ENCODE measurements around the gene BPIFB2. TPM values are rescaled to one million over a fixed set of nuclear protein-coding genes. Genes with fewer than 3 reads are reported as not detected.

BPIFB2 gene
- total and polyA plus RNA-seq, 9 donors: 0.26 TPM; not detected in 8

GRCh38 chr20:33026779-33027759, 19.6 kb downstream of the BPIFB2 start:
- intact Hi-C loops (cut with DNase I): loop anchor here in 1 of 4 donors (5.0 kb wide), 1 partner anchor 330 kb away; no protein-coding TSS in a partner anchor
- WGBS, 3 donors: 60 to 70% (median 62%) methylated on average over 10 of the region's 10 CpGs
- no peak for TF ChIP-seq EP300 (IDR thresholded peaks at IDR 0.05)
- no peak for TF ChIP-seq POLR2A (IDR thresholded peaks at IDR 0.05)
- TF ChIP-seq CTCF (IDR thresholded peaks at IDR 0.05): no peak

DNA sequence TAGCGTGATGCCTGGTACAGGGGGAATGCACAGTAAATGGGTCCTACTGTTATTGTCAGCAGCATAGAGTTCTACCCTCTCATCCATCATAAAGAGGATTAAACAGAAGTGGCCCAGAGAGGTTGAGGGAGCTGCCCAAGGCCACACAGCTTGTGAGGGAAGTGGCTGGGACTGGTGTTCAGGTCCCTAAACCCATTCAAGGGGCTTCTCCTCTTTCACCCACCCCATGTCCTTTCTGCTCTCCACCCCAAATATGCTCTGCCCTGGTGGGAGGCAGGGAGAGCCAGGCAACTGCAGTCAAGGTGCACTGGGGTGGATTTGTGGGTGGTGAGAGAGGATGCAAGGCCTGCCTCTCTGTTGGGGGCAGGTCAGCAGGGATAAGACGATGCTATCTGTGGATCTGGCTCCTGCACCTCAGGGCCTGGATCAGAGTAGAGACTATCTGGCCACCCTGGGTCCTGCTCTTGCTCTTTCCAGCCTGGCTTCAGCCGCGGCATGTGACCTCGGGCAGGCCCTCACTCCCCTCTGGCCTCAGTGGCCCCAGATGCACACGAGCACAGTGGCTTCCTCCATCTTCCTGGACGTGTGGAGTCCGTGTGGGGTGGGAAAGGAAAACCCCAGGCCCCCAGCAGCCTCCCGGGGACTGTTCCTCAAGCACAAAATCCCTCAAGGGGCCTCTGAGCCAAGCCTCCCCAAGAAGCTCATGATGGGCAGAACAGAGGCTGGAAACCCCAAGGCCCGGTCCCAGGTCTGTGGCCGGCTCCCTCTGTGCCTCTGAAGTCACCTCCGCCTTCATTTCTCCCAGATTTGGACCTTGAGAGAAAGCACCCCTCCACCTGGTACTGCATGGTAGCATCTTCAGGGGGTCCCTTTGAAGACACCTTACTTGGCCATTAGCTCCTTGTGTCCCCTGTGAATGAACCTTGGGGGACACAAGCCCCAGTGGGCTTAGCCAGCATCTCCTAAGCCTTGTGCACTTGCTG, 20.6 kb downstream of the BPIFB2 start:
- TF ChIP-seq CTCF (IDR thresholded peaks at IDR 0.05) (no peak), EP300 (IDR thresholded peaks at IDR 0.05) (no peak), POLR2A (IDR thresholded peaks at IDR 0.05) (no peak)
- no peaks in the 10 kb centered on the region for H3K9me3 ChIP-seq
- no peaks in the 10 kb centered on the region for H3K4me1 ChIP-seq (ENCODE audit: insufficient read depth)
- no peak overlapping the region for H3K27ac ChIP-seq
- no peaks in the 10 kb centered on the region for H3K36me3 ChIP-seq
- no peak overlapping the region for H3K4me3 ChIP-seq
- intact Hi-C loops (cut with DNase I): loop anchor here in 1 of 4 donors (5.0 kb wide), 1 partner anchor 329 kb away; no protein-coding TSS in a partner anchor
- DNase-seq: no peak
- WGBS, 3 donors: 63 to 73% (median 66%) methylated on average over 12 of the region's 12 CpGs
- no peaks in the 10 kb centered on the region for H3K27me3 ChIP-seq

More at GRCh38 chr20:33026779-33027759, 19.6 kb downstream of the BPIFB2 start:
- no peak for DNase-seq
- Histone ChIP-seq H3K4me3 (no peak overlapping the region), H3K4me1 (ENCODE audit: insufficient read depth) (no peaks in the 10 kb centered on the region), H3K27ac (no peak overlapping the region), H3K36me3 (no peaks in the 10 kb centered on the region), H3K27me3 (no peaks in the 10 kb centered on the region), H3K9me3 (no peaks in the 10 kb centered on the region)

DNA sequence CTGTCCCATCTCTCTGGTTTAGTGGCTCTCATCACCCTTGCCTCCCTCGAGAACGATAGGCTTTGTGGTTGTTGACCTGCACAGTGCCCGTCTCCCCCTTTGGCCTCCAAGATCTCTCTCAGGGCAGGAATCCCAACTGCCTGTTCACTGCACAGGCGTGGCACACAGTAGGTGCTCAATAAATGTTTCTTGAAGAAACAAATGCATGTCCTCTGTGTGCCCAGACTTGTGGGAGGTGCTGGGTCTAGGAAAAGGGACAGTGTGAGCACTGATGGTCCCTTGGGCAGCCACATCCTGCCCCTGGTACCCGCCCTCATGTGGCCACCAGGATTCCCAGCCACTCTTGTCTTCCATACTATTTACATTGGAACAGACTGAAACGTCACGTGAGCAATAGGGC, 21.4 kb downstream of the BPIFB2 start:
- Histone ChIP-seq H3K27me3 (no peaks in the 10 kb centered on the region), H3K4me1 (ENCODE audit: insufficient read depth) (no peaks in the 10 kb centered on the region), H3K9me3 (no peaks in the 10 kb centered on the region), H3K27ac (no peak overlapping the region), H3K36me3 (no peaks in the 10 kb centered on the region), H3K4me3 (no peak overlapping the region)
- intact Hi-C loops (cut with DNase I): loop anchor here in 1 of 4 donors (5.0 kb wide), 1 partner anchor 328 kb away; no protein-coding TSS in a partner anchor
- DNase-seq: no peak
- TF ChIP-seq CTCF (IDR thresholded peaks at IDR 0.05) (no peak), EP300 (IDR thresholded peaks at IDR 0.05) (no peak), POLR2A (IDR thresholded peaks at IDR 0.05) (no peak)
- 63 to 70% (median 66%) methylated on average over 7 of the region's 7 CpGs for WGBS, 3 donors

GRCh38 chr20:33030076-33030475, 22.6 kb downstream of the BPIFB2 start:
- DNase-seq: no peak
- Histone ChIP-seq H3K9me3 (no peaks in the 10 kb centered on the region), H3K27me3 (no peaks in the 10 kb centered on the region), H3K4me3 (no peak overlapping the region), H3K27ac (no peak overlapping the region), H3K4me1 (ENCODE audit: insufficient read depth) (no peaks in the 10 kb centered on the region), H3K36me3 (no peaks in the 10 kb centered on the region)
- intact Hi-C loops (cut with DNase I): no loop called here
- TF ChIP-seq CTCF (IDR thresholded peaks at IDR 0.05) (no peak), EP300 (IDR thresholded peaks at IDR 0.05) (no peak), POLR2A (IDR thresholded peaks at IDR 0.05) (no peak)
- WGBS, 3 donors: 70 to 82% (median 77%) methylated on average over 9 of the region's 9 CpGs
